GM21515 (cell line): ENCODE measurements around the gene SPACA4.

ENCODE experiments used
- ATAC-seq: cut with Tn5 transposase; IDR thresholded peaks from one replicate; pipeline ENCODE4 v1.9.1; 2021; ENCODE audit not compliant: unreplicated experiment

The SPACA4 gene

GRCh38 chr19:48596679-48597465, 9.7 kb upstream of the SPACA4 start:
- no peak for ATAC-seq

DNA sequence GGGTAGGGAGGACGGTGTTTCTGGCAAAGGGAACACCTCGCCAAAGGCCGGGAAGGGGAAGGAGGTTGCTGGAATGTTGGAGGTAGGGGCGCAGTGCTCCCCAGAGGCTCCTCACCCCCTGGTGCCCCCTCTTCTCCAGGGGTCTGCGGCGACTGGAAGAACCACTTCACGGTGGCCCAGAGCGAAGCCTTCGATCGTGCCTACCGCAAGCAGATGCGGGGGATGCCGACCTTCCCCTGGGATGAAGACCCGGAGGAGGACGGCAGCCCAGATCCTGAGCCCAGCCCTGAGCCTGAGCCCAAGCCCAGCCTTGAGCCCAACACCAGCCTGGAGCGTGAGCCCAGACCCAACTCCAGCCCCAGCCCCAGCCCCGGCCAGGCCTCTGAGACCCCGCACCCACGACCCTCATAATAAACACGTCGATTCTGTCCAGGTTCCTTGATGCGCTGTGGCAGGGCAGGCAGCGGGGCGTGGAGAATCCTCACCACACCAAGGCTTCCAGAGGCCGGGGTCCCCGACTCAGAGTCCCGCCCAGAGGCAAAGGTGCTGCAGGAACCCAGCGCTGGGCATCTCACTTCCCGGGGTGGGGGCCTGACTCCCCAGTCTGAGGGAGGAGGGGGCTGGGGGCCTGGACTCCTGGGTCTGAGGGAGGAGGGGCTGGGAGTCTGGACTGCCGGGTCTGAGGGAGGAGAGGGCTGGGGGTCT, 7.4 kb upstream of the SPACA4 start:
- no peak for ATAC-seq

DNA sequence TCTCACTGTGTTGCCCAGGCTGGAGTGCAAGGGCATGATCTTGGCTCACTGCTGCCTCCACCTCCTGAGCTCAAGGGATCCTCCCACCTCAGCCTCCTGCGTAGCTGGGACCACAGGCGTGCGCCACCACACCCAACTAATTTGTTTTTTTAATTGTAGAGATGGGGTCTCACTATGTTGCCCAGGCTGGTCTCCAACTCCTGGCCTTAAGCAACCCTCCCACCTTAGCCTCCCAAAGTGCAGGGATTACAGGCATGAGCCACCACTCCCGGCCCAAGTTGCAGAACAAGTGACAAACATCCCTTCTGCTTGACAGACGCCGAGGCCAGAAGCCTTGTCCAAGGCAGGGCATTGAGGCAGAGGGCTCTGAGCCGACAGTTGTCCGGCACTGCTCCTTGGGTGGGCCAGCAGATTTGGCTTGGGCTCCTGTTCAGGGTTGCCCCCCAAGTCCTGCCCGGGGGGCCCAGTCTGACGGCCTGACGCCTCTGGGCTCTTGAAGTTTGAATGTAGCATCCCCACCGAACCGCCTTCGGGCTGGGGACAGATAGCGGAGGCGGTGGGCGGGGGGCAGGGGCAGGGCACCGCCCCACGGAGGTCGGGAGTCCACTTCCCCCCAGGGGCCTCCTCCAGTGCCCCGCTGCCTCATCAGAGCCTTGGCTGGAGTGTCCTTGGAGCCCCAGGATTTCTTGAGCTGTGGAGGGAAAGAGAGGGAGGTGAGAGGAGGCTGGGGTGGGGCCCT, 5.7 kb upstream of the SPACA4 start:
- no peak for ATAC-seq

DNA sequence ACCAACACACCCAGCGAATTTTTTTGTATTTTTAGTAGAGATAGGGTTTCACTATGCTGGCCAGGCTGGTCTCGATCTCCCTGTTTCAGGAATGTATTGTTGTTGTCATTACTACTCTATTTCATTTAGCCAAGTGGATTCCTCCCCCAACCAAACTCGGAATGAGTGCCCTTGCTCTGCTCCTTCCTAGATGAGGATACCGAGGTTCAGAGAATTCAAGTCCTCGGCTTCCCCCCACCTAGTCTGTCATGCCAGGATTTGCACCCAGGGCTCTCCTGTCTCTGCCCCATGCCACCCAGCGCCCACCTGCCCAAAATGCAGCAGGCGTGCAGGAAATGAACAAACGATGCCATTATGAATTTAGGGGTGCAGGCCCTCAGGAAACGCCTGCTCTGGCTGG, 3.5 kb upstream of the SPACA4 start:
- ATAC-seq = no peak

DNA sequence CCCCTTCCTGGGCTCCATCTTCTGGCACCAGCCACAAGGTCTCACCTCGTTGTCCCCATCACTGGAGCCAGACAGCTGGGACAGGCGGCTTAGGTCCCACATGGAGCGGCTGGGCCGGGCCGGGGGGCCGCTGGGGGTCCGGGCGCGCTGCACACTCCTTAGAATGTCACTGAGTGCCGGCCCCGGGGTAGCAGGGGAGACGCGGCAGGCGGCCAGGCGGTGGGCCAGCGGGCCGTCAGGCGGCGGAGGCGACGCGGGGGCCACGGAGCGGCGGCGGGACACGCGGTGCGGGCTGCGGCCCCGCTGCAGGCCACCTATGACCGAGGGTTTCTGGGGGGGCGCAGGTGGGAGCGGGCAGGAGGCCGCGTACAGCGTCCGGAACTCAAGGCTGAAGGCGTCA, 3.1 kb upstream of the SPACA4 start:
- ATAC-seq = no peak

DNA sequence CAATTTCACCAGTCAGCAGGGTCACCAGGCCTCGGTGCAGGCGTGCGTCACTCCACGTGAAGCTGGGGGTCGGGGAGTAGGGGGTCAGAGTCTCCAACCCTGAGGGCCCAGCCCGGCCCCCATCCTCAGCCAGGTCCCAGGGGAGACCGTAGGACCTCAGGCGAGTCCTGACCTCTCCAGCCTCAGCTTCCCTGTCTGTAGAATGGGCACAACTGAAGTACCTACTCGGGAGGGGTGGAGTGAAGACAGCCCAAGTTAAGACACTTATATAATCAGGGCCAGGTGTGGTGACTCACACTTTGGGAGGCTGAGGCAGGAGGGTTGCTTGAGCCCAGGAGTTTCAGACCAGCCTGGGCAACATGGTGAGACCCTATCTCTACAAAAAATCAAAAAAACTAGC, 2.7 kb upstream of the SPACA4 start:
- ATAC-seq = no peak

DNA sequence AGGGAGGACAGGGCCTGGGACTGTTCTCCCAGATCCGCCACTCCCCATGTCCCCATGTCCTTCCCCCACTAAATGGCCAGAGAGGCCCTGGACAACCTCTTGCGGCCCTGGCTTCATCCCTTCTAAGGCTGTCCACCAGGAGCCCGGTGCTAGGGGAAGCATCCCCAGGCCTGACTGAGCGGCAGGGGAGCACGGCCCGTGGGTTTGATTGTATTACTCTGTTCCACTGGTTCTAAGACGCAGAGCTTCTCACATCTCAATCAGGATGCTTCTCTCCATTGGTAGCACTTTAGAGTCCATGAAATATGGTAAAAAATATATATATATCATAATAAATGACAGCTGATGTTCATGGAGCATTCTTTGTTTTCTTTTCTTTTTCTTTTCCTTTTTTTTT, 815 bp downstream of the SPACA4 start:
- ATAC-seq = no peak

DNA sequence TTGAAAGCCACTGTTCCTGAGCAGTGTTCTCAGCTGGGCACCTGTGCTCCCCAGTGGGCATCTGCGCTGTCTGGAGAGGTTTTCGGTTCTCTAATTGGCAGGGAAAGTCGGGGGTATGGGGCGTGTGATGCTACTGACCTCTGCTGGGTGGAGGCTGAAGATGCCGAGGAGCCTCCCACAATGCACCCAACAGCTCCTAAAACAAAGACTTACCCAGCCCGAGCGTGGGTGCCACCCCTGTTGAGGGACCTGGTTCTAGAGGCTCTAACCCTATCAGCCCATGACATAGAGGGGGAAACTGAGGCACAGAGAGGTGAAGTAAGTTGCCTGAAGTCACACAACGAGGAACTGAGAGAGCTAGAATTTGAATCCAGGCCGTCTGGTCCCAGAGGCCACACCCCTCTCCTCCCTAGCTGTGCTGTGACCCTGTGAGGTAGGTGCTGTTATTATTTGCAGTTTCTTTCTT, 2.3 kb downstream of the SPACA4 start:
- ATAC-seq = no peak

GRCh38 chr19:48609571-48610108, 3.1 kb downstream of the SPACA4 start:
- no peak for ATAC-seq

- no peak for ATAC-seq
Measured at GRCh38 chr19:48611872-48612271, 5.3 kb downstream of the SPACA4 start.

- ATAC-seq = no peak
Measured at GRCh38 chr19:48613024-48613851, 6.7 kb downstream of the SPACA4 start.

GRCh38 chr19:48613852-48614435, 7.4 kb downstream of the SPACA4 start:
- no peak for ATAC-seq

DNA sequence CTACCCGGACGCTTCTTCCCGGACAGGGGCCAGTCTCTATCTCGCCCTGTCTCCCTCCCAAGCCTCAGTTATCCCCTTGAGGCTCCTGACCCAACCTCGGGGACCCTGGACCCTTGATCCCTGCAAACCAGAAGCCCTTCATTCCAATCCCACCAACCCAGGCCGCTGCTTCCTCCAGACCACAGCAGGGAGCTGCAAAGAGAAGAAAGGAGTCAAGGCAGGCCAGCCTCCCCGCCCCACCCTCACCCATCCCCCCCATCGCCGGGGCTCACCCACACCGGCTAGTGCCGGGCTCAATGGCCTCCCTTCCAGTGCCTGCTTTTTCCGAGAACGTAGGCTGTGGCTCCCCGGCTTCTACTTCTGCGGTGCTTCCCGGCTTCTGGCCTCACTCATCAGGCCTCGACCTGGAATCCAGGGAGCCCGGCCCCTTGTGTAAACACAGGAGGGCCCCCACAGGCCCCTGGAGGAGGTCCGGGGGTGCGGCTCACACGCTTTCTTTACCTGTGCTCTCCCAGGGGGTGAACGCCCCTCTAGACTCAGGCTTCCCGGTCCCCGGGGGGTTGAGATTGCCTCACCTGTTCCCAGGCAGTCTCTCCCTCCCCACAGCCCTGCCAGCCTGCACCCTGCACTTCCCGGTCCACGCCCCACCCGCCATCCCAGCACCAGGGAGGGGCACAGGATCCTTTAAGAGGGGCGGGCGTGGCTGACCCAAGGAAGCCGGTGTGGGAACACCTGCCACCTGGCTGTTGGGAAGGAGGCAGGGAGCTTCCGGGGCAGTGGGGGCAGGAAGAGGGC, 8.1 kb downstream of the SPACA4 start, which contains the start of gene FAM83E:
Gene FAM83E, minus strand, starts transcription at position 641 of the 795 bp plus-strand sequence. CDS start 1,704 bp downstream, outside the sequence.
- ATAC-seq = no peak

- ATAC-seq = no peak
Measured at GRCh38 chr19:48615231-48616040, 8.9 kb downstream of the SPACA4 start.

DNA sequence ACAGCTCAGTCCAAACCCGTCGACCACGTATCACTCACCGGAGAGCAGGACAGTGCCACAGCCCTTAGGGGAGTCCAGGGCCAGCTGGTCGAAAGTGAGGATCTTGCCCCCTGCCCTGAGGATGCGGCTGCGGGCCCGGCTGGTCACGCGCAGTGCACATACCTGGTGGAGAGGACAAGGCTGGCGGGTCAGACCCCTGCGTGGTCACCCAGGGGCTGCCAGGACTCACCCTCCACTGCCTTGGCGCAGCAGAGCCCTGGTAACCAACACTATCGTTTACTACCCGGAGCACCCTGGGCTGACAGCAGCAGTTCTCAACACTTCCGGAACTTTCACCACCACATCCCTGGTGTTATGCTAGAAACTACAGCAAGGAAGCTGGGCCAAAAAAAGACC, 9.5 kb downstream of the SPACA4 start:
- ATAC-seq = no peak

- ATAC-seq = no peak
Measured at GRCh38 chr19:48616491-48617056, 10.0 kb downstream of the SPACA4 start.

DNA sequence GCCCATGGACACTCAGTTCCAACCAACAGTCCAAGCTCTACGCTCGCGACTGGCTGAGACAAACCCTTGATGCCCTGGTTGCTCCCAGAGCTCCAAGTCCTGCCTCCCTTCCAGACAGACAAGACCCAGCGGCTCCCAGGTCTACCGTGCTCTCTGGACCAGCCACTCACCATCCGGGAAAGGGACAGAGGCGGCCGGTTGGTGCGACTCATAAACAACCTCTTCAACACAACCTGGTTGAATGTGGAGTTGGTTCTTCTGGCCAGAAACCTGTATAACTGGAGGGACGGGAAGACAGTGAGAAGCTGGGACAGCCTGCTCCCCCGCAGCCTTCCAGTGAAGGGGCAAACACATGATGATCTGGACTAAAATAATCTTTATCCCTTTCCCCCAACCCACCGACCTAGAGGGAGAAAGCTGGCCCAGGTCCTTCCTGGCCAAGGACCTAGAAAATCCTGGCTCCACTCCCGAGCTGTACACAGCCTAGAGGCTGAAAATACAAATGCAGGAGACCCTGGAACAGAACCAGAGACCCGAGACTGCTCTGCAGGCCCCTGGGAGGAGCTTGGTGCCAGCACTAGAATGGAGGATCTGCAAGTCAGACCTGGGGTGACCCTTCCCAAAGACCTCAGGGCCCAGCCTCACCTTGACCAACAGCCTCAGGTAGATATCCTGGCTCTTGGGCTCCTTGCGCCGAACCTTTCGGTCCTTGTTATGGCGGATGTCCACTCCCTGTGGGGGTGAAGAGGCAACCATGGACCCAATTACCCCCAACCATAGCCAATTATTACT, 10.8 kb downstream of the SPACA4 start:
- ATAC-seq = no peak
